GM19099 (cell line): Measurements from ENCODE around the gene GTF2IRD1.
A peak's percentile ranks its signal among the peaks of the same experiment; 100 is the strongest.

Experiments used
- POLR2A ChIP-seq: IDR thresholded peaks from 3 replicates; pipeline ENCODE4 v1.6.1; 2011; ENCODE audit warnings: low read depth; ENCODE audit not compliant: insufficient read length; ENCODE audit errors: extremely low read depth

The GTF2IRD1 gene

DNA sequence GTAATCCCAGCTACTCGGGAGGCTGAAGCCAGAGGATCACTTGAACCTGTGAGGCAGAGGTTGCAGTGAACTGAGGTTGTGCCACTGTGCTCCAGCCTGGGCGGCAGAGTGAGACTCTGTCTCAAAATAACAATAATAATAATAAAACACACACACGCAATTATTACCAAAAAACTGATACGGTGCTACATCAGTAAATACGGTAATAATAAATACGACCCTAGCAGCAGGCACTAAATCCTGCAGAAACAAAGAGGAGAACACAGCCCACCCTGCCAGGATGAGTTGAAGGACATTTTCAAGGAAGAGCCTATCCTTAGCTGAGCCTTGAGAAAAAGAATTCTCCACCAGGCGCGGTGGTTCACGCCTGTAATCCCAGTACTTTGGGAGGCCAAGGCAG lies 169.4 kb downstream of the GTF2IRD1 start:
- TF ChIP-seq POLR2A, result no peak

DNA sequence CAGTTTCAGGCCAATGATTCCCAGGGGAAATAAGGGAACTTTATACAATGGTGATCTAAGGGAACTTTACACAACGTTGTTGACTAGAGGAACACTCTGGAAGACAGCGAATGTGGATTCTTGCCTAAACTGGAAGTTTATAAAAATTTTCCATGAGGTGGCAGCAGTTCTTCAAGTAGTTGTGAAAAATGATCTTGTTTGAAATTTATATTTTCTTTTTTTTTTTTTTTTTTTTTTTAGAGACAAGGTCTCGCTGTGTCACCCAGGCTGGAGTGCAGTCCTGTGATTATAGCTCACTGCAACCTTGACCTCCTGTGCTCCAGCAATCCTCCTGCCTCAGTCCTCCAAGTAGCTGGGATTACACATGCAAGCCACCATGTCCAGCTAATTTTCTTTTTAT lies 171.7 kb downstream of the GTF2IRD1 start:
- no peak for TF ChIP-seq POLR2A

DNA sequence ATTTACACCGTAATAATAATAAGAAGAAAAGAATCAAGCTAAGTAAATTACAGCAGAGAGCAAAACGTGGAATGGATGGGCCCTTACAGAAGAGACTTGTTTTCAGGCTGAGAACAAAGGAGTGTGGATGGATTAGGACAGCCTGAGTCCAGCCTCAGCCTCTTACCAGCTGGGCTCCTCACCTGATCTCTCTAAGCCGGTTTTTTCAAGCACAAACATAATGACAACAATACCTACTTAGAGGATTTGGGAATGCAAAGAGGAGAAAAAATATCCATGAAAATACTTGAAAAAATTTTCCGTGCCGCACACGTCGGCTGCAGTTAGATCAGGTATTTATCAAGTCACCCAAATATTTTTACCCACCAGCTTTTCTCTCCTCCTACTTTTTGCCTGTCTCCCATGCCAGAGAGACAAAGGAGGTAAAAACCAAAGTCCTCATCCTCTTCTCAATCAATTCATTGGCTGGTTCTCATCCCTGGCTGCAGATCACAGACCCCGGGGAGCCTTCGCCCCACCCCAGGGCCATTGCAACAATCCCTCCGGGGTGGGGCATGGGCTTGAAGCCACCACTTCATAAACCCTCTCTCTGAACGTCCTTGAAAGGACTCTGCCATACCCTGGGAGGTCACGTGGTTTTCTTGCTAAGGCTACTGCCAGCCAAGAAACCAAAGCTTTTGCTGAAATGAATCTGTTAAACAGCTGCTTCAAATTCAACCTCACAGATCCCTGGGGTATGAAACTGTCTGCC lies 174.1 kb downstream of the GTF2IRD1 start:
- TF ChIP-seq POLR2A, result no peak

DNA sequence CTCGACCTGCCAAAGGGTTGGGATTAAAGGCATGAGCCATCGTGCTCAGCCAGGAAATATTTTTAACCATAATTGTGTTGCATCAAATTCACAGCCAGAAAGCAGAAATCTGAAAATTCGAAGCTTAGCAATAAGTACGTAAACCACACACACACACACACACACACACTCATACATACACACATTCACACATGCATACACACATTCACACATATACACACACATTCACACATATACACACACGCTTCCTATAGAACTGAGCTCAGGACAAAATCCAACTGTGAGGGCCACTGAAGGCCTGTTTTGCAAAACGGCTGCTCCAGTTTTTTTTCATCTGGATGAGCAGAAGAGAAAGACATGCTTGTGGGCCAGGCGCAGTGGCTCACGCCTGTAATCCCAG lies 178.8 kb downstream of the GTF2IRD1 start:
- no peak for TF ChIP-seq POLR2A

- TF ChIP-seq POLR2A, result no peak
Observed at GRCh38 chr7:74633451-74633921, 179.8 kb downstream of the GTF2IRD1 start.

DNA sequence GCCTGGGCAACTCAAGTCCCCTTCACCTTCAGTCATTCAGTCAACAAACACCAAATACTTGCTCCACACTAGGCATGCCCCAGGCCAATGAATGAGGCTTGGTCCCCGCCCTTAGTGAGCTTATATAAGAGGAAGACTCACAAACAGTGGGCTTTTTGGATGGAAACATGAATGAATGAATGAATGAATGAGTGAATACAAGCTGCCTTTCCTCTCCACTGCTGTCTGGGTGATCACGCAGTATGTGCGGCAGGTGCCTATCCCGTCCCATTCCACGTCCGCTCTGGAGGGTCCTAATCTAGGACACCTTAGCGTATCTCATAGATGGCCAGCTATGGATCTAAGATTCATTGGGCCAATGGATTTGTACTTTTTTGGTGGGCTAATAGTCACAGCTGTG lies 184.0 kb downstream of the GTF2IRD1 start:
- no peak for TF ChIP-seq POLR2A

GRCh38 chr7:74650055-74650454 lies 196.3 kb downstream of the GTF2IRD1 start:
- peak; percentile 55 for TF ChIP-seq POLR2A

- TF ChIP-seq POLR2A, result peak; percentile 13
Observed at GRCh38 chr7:74650493-74651132, 196.9 kb downstream of the GTF2IRD1 start.
